ENCODE measurements around the gene NECAP2.
A peak's percentile ranks its signal among the peaks of the same experiment; 100 is the strongest.
"Not testable (repeated sequence)": the region's sequence is repeated elsewhere in the genome, so short reads cannot be mapped to it uniquely, and the experiment has no call there.

Gene NECAP2

DNA sequence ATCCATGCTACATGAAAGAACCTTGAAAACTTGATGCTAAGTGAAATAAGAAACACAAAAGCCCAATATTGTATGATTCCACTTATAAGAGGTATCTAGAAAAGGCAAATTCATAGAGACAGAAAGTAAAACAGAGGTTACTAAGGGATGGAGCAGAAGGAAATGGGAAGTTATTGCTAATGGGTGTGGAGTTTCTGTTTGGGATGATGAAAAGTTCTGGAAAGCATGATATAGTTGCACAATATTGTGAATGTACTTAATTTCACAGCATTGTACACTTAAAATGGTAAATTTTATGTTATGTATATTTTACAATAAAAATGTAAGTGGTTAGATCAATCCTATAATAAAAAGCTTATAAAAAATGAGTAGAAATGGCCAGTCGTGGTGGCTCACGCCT, 1.6 kb upstream of the NECAP2 start:
- Mint-ChIP-seq H3K4me3 (no peak overlapping the region), H3K4me1 (peaks cover 9% of the 10 kb centered on the region), H3K27me3 (no peaks in the 10 kb centered on the region), H3K27ac (no peak overlapping the region), H3K9me3 (no peaks in the 10 kb centered on the region), H3K36me3 (peaks cover 3% of the 10 kb centered on the region)
- DNase-seq (ENCODE audit: low spot score in 2 of 2) (no peak), ATAC-seq (ENCODE audit: low read depth) (no peak)

GRCh38 chr1:16440131-16440469, 424 bp upstream of the NECAP2 start:
- ATAC-seq (ENCODE audit: low read depth) = peak; percentile 5
- no peaks in the 10 kb centered on the region for H3K27me3 Mint-ChIP-seq
- H3K36me3 Mint-ChIP-seq = peaks cover 7% of the 10 kb centered on the region
- H3K9me3 Mint-ChIP-seq = no peaks in the 10 kb centered on the region
- peaks cover 12% of the 10 kb centered on the region for H3K4me1 Mint-ChIP-seq
- no peak for DNase-seq (ENCODE audit: low spot score in 2 of 2)
- H3K27ac Mint-ChIP-seq = peak overlapping the region; percentile 93
- H3K4me3 Mint-ChIP-seq = peak overlapping the region; percentile 93

GRCh38 chr1:16441282-16441665, 750 bp downstream of the NECAP2 start:
- Mint-ChIP-seq H3K9me3 (no peaks in the 10 kb centered on the region), H3K36me3 (peaks cover 7% of the 10 kb centered on the region), H3K27me3 (no peaks in the 10 kb centered on the region), H3K27ac (peak overlapping the region; percentile 93), H3K4me1 (peaks cover 12% of the 10 kb centered on the region), H3K4me3 (peak overlapping the region; percentile 93)
- DNase-seq (ENCODE audit: low spot score in 2 of 2) = no peak
- peak; percentile 11 for ATAC-seq (ENCODE audit: low read depth)

DNA sequence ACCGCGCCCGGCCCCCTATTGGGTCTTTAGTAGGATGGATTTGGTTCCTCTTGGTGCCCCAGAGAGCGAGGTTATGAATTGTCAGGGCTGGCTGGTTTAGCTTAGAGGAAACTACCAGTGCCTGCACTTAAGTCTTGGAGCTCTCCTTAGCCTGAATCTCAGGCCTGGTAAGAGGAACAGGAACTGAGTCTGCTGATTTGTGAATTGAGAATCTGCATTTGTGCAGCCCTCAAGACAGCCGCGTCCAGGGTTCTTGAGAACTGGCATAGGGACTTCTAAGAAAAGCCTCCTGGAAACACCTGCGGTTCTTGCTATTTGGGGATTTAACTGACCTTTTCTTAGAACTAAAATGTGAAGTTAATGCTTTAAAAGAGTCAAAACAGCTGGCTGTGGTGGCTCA, 1.7 kb downstream of the NECAP2 start:
- DNase-seq (ENCODE audit: low spot score in 2 of 2) (no peak), ATAC-seq (ENCODE audit: low read depth) (no peak)
- Mint-ChIP-seq H3K36me3 (peaks cover 7% of the 10 kb centered on the region), H3K27me3 (no peaks in the 10 kb centered on the region), H3K27ac (peak overlapping the region; percentile 93), H3K9me3 (no peaks in the 10 kb centered on the region), H3K4me3 (peak overlapping the region; percentile 73), H3K4me1 (peaks cover 12% of the 10 kb centered on the region)

DNA sequence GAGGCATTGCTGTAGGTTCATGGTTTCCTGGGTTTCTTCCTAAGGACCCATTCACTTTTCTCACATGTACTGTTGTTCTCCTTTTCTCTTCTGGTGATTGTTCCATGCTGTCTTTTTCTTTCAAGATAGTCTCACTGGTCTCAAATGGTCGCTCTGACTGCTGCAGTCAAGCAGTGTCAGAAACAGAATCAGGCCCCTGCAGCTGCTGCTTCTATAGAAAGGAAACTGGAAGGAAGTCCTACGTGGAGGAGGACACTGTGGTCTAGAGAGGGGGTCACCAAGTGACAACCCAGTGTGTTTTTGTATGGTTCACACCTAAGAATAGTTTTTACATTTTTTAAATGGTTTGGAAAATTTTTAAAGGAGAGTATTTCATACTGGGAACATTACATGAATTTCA, 2.4 kb downstream of the NECAP2 start:
- H3K36me3 Mint-ChIP-seq = peaks cover 8% of the 10 kb centered on the region
- ATAC-seq (ENCODE audit: low read depth) (no peak), DNase-seq (ENCODE audit: low spot score in 2 of 2) (no peak)
- peaks cover 12% of the 10 kb centered on the region for H3K4me1 Mint-ChIP-seq
- H3K27ac Mint-ChIP-seq = no peak overlapping the region
- no peaks in the 10 kb centered on the region for H3K9me3 Mint-ChIP-seq
- H3K27me3 Mint-ChIP-seq = no peaks in the 10 kb centered on the region
- no peak overlapping the region for H3K4me3 Mint-ChIP-seq

DNA sequence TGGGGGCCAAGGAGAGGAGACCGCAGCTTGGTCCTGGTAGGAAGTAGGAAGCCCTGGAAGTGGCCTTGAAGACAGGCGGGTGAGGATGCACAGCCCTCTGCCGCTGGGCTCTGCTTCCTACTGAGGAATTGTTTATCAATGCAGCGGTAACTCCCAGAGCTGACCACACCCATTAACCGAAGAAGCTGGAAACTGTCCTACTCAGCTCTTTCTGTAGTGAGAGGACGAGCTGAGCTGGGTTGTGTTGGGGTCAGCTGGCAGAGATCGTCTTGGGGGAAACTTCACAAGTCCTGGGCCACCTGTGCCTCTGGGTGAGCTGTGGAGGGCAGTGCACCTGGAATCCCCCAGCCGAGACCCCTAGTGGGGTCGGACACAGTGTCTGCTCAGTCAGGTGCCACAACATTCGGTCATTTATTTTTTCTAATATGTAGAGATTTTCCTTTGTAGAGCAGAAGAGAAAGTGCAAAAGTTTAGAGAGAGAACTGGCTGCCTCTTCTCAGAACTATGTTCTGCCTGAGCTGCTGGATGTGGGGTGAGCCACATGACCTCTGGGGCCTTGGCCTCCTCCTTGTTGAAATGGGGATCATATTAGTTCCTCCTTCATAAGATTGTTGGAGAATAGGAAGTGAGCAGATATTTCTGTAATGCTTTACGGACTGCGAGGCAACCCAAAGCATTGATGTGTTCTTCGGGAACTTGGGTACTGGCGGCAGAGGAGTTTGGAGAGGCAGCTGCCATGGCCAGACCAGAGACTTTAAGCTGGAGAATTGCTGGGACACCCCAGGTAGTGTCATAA, 3.6 kb downstream of the NECAP2 start:
- H3K4me3 Mint-ChIP-seq = no peak overlapping the region
- H3K4me1 Mint-ChIP-seq = peaks cover 12% of the 10 kb centered on the region
- H3K36me3 Mint-ChIP-seq = peaks cover 13% of the 10 kb centered on the region
- H3K9me3 Mint-ChIP-seq = no peaks in the 10 kb centered on the region
- ATAC-seq (ENCODE audit: low read depth) (no peak), DNase-seq (ENCODE audit: low spot score in 2 of 2) (no peak)
- no peaks in the 10 kb centered on the region for H3K27me3 Mint-ChIP-seq
- H3K27ac Mint-ChIP-seq = no peak overlapping the region

DNA sequence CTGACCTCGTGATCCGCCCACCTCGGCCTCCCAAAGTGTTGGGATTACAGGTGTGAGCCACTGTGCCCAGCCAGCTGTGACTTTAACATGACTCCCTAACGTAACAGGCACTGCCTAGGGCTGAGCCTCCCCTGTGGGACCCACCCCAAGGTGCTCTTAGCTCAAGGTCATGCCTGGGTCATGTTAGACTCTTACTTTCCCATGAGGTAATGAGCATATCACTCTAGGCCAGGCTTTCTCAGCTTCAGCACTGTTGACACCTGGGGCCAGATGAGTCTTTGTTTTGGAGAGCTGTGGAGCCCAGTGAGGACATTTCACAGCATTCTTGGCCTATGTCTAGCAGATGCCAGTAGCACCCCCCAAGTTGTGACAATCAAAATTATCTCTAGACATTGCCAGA, 4.5 kb downstream of the NECAP2 start:
- Mint-ChIP-seq H3K4me3 (no peak overlapping the region), H3K36me3 (peaks cover 18% of the 10 kb centered on the region), H3K4me1 (peaks cover 15% of the 10 kb centered on the region), H3K9me3 (no peaks in the 10 kb centered on the region), H3K27me3 (no peaks in the 10 kb centered on the region), H3K27ac (no peak overlapping the region)
- DNase-seq (ENCODE audit: low spot score in 2 of 2) = no peak
- no peak for ATAC-seq (ENCODE audit: low read depth)

GRCh38 chr1:16446116-16446515, 5.6 kb downstream of the NECAP2 start:
- ATAC-seq (ENCODE audit: low read depth) (no peak), DNase-seq (ENCODE audit: low spot score in 2 of 2) (no peak)
- H3K4me3 Mint-ChIP-seq = no peak overlapping the region
- no peak overlapping the region for H3K27ac Mint-ChIP-seq
- no peaks in the 10 kb centered on the region for H3K9me3 Mint-ChIP-seq
- peaks cover 23% of the 10 kb centered on the region for H3K36me3 Mint-ChIP-seq
- no peaks in the 10 kb centered on the region for H3K27me3 Mint-ChIP-seq
- H3K4me1 Mint-ChIP-seq = peaks cover 15% of the 10 kb centered on the region

DNA sequence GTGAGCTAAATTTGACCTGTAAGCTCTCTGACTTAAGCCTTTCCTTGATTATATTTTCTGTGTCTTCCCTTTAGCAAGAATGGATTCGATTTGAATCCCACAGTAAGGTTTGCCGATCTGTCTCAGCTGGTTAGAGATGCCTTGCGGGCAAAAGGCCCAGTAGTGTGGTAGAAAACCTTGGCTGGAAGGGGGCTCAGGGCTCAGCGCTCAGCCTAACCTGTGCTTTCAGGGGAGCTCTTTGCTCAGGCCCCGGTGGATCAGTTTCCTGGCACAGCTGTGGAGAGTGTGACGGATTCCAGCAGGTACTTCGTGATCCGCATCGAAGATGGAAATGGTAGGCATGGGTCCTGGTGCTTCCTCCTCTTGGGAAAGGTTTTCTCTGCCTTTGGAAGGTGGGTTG, 7.1 kb downstream of the NECAP2 start:
- Mint-ChIP-seq H3K36me3 (peaks cover 31% of the 10 kb centered on the region), H3K9me3 (no peaks in the 10 kb centered on the region), H3K27me3 (no peaks in the 10 kb centered on the region), H3K4me1 (peaks cover 22% of the 10 kb centered on the region), H3K27ac (peak overlapping the region; percentile 56), H3K4me3 (no peak overlapping the region)
- DNase-seq (ENCODE audit: low spot score in 2 of 2) (no peak), ATAC-seq (ENCODE audit: low read depth) (no peak)

GRCh38 chr1:16449065-16449464, 8.5 kb downstream of the NECAP2 start:
- H3K36me3 Mint-ChIP-seq = peaks cover 28% of the 10 kb centered on the region
- ATAC-seq (ENCODE audit: low read depth) (no peak), DNase-seq (ENCODE audit: low spot score in 2 of 2) (no peak)
- H3K27me3 Mint-ChIP-seq = no peaks in the 10 kb centered on the region
- peak overlapping the region; percentile 16 for H3K27ac Mint-ChIP-seq
- peaks cover 20% of the 10 kb centered on the region for H3K4me1 Mint-ChIP-seq
- no peaks in the 10 kb centered on the region for H3K9me3 Mint-ChIP-seq
- no peak overlapping the region for H3K4me3 Mint-ChIP-seq

GRCh38 chr1:16449666-16450065, 9.1 kb downstream of the NECAP2 start:
- H3K9me3 Mint-ChIP-seq = no peaks in the 10 kb centered on the region
- peaks cover 25% of the 10 kb centered on the region for H3K36me3 Mint-ChIP-seq
- no peak for ATAC-seq (ENCODE audit: low read depth)
- DNase-seq (ENCODE audit: low spot score in 2 of 2) = no peak
- H3K4me3 Mint-ChIP-seq = no peak overlapping the region
- H3K27me3 Mint-ChIP-seq = no peaks in the 10 kb centered on the region
- peaks cover 17% of the 10 kb centered on the region for H3K4me1 Mint-ChIP-seq
- peak overlapping the region; percentile 16 for H3K27ac Mint-ChIP-seq

DNA sequence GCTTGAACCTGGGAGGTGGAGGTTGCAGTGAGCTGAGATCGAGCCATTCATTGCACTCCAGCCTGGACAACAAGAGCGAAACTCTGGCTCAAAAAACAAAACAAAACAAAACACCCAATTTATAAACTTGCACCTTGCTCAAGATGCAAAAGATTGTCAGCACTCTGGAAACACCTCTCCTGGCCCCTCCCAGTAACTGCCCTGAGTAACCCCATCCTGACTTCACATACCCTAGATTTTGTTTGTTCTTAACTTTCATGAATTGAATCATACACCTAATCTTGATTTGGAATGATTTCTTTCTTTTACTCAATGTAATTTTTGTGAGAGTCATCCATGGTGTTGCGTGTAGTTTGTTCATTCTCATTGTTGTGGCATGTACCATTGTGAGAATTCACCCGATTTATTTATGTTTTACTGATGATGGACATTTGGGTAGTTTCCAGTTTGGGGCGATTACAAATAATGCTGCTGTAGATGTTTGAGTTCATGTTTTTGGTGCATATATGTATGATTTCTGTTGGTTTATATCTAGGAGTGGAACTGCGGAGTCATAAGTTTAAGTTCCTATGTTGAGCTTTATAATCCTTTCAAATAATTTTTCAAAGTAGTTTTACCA, 10.4 kb downstream of the NECAP2 start:
- Mint-ChIP-seq H3K27ac (peak overlapping the region; percentile 85), H3K36me3 (peaks cover 28% of the 10 kb centered on the region), H3K9me3 (no peaks in the 10 kb centered on the region), H3K27me3 (no peaks in the 10 kb centered on the region), H3K4me1 (peaks cover 17% of the 10 kb centered on the region), H3K4me3 (no peak overlapping the region)
- DNase-seq (ENCODE audit: low spot score in 2 of 2) = no peak
- ATAC-seq (ENCODE audit: low read depth) = no peak

GRCh38 chr1:16451841-16452528, 11.5 kb downstream of the NECAP2 start:
- Mint-ChIP-seq H3K27ac (peak overlapping the region; percentile 62), H3K4me3 (no peak overlapping the region), H3K9me3 (no peaks in the 10 kb centered on the region), H3K36me3 (peaks cover 33% of the 10 kb centered on the region), H3K27me3 (no peaks in the 10 kb centered on the region), H3K4me1 (peaks cover 17% of the 10 kb centered on the region)
- no peak for DNase-seq (ENCODE audit: low spot score in 2 of 2)
- peak; percentile 34 for ATAC-seq (ENCODE audit: low read depth)

- not testable (repeated sequence) for H3K27me3 Mint-ChIP-seq; H3K9me3 Mint-ChIP-seq; ATAC-seq (ENCODE audit: low read depth); DNase-seq (ENCODE audit: low spot score in 2 of 2); H3K27ac Mint-ChIP-seq; H3K4me3 Mint-ChIP-seq
- Mint-ChIP-seq H3K4me1 (peaks cover 14% of the 10 kb centered on the region), H3K36me3 (peaks cover 23% of the 10 kb centered on the region)
Observed at GRCh38 chr1:16454909-16455308, 14.4 kb downstream of the NECAP2 start.
